ENCODE data around the gene PPP2R2C. TPM values are rescaled to one million over a fixed set of nuclear protein-coding genes. Genes with fewer than 3 reads are reported as not detected.

Gene PPP2R2C
- total RNA-seq, 1 experiment from 2014 or later, result 32.9 TPM

DNA sequence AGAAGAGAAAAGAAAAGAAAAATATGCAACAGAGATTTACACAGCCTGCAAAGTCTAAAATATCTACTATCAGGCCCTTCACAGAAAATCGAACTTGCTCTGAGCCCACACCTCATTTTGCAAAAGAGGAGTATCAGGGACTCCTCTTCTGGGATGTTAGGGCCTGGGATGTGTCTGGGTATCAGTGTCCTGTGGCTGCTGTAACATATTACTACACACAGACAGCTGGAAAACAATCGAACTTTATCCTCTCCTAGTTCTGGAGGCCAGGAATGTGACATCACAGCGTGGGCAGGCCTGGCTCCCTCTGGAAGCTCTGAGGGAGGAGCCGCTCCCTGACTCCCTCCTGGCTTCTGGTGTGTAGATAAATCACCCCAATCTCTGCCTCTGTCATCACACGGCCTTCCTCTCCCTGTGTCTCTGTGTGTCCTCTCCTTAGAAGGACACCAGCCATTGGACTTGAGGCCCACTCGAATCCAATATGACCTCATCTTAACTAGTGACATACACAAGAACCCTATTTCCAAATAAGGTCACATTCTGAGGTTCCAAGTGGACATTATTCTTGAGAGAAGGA is 52.9 kb downstream of the PPP2R2C start (continued):
- TF ChIP-seq CTCF (IDR thresholded peaks at IDR 0.05 in 2 of 3, conservative IDR thresholded peaks at IDR 0.05 in 1 of 3; ENCODE audit: borderline replicate concordance in 1 of 3, insufficient read depth in 1 of 3, low read depth in 2 of 3, low read length in 2 of 3), result no peak
- TF ChIP-seq ZNF274 (IDR thresholded peaks at IDR 0.05; ENCODE audit: low read depth, low read length), result no peak
- TF ChIP-seq SP1 (IDR thresholded peaks at IDR 0.05; ENCODE audit: low read depth), result no peak
- TF ChIP-seq CEBPB (IDR thresholded peaks at IDR 0.05; ENCODE audit: low read depth), result no peak
- TF ChIP-seq MAX (IDR thresholded peaks at IDR 0.05), result no peak
- no peak for TF ChIP-seq EZH2 (IDR thresholded peaks at IDR 0.05)
- no peak for TF ChIP-seq CBX3 (IDR thresholded peaks at IDR 0.05; ENCODE audit: low read depth)
- TF ChIP-seq YY1 (IDR thresholded peaks at IDR 0.05; ENCODE audit: extremely low read depth, insufficient replicate concordance, low read depth, low read length), result no peak
- no peak for TF ChIP-seq JUND (IDR thresholded peaks at IDR 0.05)
- no peak for TF ChIP-seq EGR1 (IDR thresholded peaks at IDR 0.05; ENCODE audit: low read depth)

- H3K79me2 ChIP-seq (ENCODE audit: insufficient read depth, low read length), result no peaks in the 10 kb centered on the region
- RAD21 ChIA-PET (ENCODE audit: low non-redundant PET in 1 of 2, low total read pairs in 2 of 2, uncharacterized antibody in 2 of 2, unreplicated experiment in 2 of 2), result no interaction called here
- no peak overlapping the region for H3K4me3 ChIP-seq (replicated peaks in 1 of 2; ENCODE audit: low read depth in 1 of 2, low read length in 2 of 2)
- no peaks in the 10 kb centered on the region for H3K9me2 ChIP-seq (ENCODE audit: insufficient read depth)
- CTCF ChIA-PET, result no interaction called here
- no peak overlapping the region for H3K9ac ChIP-seq (ENCODE audit: low read length)
- POLR2A ChIA-PET, result no interaction called here
- no peaks in the 10 kb centered on the region for H3K36me3 ChIP-seq (ENCODE audit: control insufficient read depth in 1 of 2, insufficient read depth in 2 of 2, low read length in 2 of 2)
- no peaks in the 10 kb centered on the region for H4K20me1 ChIP-seq (ENCODE audit: insufficient read depth)
- H3K9me3 ChIP-seq (ENCODE audit: control insufficient read depth in 1 of 2, insufficient read depth in 1 of 2, low read depth in 1 of 2, low read length in 2 of 2), result no peaks in the 10 kb centered on the region
- no peak overlapping the region for H2AFZ ChIP-seq (ENCODE audit: low read depth, low read length, poor library complexity, severe bottlenecking)
- intact Hi-C loops (cut with micrococcal nuclease), result no loop called here
- no peaks in the 10 kb centered on the region for H3K4me1 ChIP-seq (ENCODE audit: control insufficient read depth in 1 of 2, insufficient read depth in 2 of 2, low read length in 2 of 2)
- BruUV-seq (replicated peaks), result no TSS peak
- ATAC-seq, result no peak
- H3K27ac ChIP-seq (ENCODE audit: low read depth, low read length), result no peak overlapping the region
- no peaks in the 10 kb centered on the region for H3K27me3 ChIP-seq (ENCODE audit: insufficient read depth, low read length)
- DNase-seq (ENCODE audit: low read depth, low spot score), result no peak
- H3K4me2 ChIP-seq (ENCODE audit: low read length), result no peak overlapping the region
- TF ChIP-seq SP1 (IDR thresholded peaks at IDR 0.05; ENCODE audit: low read depth) (no peak), CTCF (IDR thresholded peaks at IDR 0.05 in 2 of 3, conservative IDR thresholded peaks at IDR 0.05 in 1 of 3; ENCODE audit: borderline replicate concordance in 1 of 3, insufficient read depth in 1 of 3, low read depth in 2 of 3, low read length in 2 of 3) (no peak), EGR1 (IDR thresholded peaks at IDR 0.05; ENCODE audit: low read depth) (no peak), ELF1 (IDR thresholded peaks at IDR 0.05; ENCODE audit: borderline replicate concordance, low read depth) (no peak), MAX (IDR thresholded peaks at IDR 0.05) (no peak), ZFX (IDR thresholded peaks at IDR 0.05) (no peak)
These were observed 54.1 kb downstream of the PPP2R2C start for GRCh38 chr4:6418193-6418755.

Measured in HCT116 (cell line).